Measurements from ENCODE around the gene LDLRAD3. TPM values are rescaled to one million over a fixed set of nuclear protein-coding genes. Genes with fewer than 3 reads are reported as not detected.
A peak's percentile ranks its signal among the peaks of the same experiment; 100 is the strongest.

Gene LDLRAD3
- total RNA-seq, 1 donor from 2014 or later = 39.1 TPM

DNA sequence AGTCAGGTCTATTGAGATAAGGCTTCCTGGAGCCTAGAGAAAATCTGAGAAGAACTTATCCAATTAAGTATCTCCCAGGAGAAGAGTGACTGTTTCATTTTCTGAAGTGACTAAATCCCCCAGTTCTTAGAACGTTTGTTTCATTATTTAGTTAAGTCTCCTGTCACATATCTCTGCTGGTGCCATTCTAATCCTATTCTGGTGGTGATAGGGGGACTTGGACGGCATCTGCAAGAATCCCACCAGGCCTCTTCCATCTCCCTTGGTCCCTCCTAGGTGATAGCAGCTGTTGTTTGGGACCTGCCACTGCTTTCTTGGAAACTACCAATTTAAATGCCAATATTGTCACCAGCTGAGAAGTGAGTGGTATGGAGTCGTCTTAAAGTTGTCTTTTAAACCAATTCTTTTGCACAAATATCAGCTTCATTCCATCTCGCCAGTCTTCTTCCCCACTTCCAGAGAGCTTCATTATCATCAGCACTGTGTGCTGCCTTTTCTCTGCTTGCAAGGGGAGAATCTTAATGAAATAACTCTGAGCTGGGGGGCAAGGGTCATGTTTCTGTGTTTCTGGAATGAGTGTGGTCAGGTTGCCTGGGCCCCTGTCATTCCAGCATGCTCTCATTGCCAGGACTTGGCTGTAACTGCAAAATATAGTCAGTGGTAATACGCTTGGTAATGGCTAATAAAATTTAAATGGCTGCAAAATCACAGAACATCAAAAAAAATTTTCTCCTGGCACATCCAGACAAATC lies 104.8 kb downstream of the LDLRAD3 start:
- H3K27ac Mint-ChIP-seq = peak overlapping the region; percentile 90
- no peak overlapping the region for H3K4me3 Mint-ChIP-seq
- TF ChIP-seq CTCF (IDR thresholded peaks at IDR 0.05; ENCODE audit: unreplicated experiment) = no peak
- no peak for DNase-seq (ENCODE audit: low spot score in 2 of 2, unreplicated experiment in 2 of 2)
- H3K4me1 Mint-ChIP-seq = peaks cover 39% of the 10 kb centered on the region
- peaks cover 5% of the 10 kb centered on the region for H3K36me3 Mint-ChIP-seq
- H3K27me3 Mint-ChIP-seq (ENCODE audit: low read depth) = no peaks in the 10 kb centered on the region
- H3K9me3 Mint-ChIP-seq = peaks cover 6% of the 10 kb centered on the region

DNA sequence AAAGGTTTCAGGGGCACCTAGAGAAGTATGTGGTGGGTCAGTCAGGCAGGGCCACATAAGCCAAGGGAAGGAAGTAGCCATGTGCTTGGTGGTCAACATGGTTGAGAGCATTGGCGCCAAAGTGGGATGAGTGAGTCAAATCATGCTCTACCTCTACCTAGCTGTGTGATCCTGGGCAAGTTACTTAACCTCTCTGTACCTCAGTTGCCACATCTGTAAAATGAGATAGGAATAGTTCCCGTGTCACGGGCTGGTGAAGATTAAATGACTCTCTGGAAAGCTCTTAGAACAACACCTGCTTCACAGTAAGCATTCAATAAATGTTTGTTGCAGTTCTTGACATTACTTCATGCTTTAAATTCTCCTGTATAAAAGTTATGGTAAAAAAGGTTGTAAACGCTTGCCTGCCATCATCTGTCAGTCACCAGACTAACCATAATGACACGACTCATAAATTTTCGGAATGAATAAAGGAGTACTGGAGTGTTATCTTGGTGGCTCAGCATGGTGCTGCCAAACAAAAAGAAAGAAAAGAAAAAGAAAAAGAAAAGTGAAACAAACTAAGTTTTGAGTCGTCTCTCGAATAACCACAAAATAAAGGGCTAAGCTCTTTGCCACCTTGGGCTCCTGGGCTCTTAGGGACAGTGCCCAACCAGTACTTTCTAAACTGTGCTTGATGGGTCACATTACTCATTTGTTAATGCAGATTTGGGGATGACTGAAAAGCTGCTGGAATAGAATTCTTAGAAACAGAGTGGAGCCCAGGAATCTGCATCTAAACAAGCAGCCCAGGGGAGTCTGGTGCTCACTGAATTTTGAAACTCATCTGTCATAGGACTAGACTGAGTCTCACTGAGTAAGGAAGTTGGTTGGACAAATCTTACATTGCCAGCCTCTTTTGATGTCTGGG lies 107.6 kb downstream of the LDLRAD3 start:
- H3K27ac Mint-ChIP-seq = no peak overlapping the region
- peaks cover 57% of the 10 kb centered on the region for H3K4me1 Mint-ChIP-seq
- H3K9me3 Mint-ChIP-seq = peaks cover 6% of the 10 kb centered on the region
- H3K27me3 Mint-ChIP-seq (ENCODE audit: low read depth) = no peaks in the 10 kb centered on the region
- peaks cover 2% of the 10 kb centered on the region for H3K36me3 Mint-ChIP-seq
- no peak for TF ChIP-seq CTCF (IDR thresholded peaks at IDR 0.05; ENCODE audit: unreplicated experiment)
- no peak overlapping the region for H3K4me3 Mint-ChIP-seq
- DNase-seq (ENCODE audit: low spot score in 2 of 2, unreplicated experiment in 2 of 2) = no peak

GRCh38 chr11:36053281-36053680 lies 109.4 kb downstream of the LDLRAD3 start:
- Mint-ChIP-seq H3K27me3 (ENCODE audit: low read depth) (no peaks in the 10 kb centered on the region), H3K9me3 (peaks cover 6% of the 10 kb centered on the region), H3K4me1 (peaks cover 55% of the 10 kb centered on the region), H3K4me3 (no peak overlapping the region), H3K27ac (peak overlapping the region; percentile 73), H3K36me3 (peaks cover 6% of the 10 kb centered on the region)
- no peak for DNase-seq (ENCODE audit: low spot score in 2 of 2, unreplicated experiment in 2 of 2)
- TF ChIP-seq CTCF (IDR thresholded peaks at IDR 0.05; ENCODE audit: unreplicated experiment) = no peak

DNA sequence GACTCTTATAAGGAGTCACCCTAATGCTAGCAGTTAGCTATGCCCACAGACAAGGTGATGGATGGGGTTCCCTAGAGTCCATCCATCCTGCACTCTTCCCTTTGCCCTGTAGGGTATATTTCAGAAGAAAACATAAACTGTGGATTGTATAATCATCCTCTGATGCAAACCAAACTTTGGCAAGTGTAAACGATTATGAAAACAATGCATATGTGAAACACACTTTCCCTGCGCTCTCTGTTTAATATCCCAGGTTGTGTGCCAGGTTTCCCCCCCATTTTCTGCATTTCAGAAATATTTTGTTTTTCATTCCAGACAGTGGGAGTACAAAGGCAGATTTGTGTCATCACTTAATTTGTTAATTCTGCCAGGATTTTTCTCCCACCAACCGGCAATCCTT lies 110.0 kb downstream of the LDLRAD3 start:
- H3K9me3 Mint-ChIP-seq = peaks cover 6% of the 10 kb centered on the region
- H3K27me3 Mint-ChIP-seq (ENCODE audit: low read depth) = no peaks in the 10 kb centered on the region
- DNase-seq (ENCODE audit: low spot score in 2 of 2, unreplicated experiment in 2 of 2) = no peak
- H3K4me3 Mint-ChIP-seq = no peak overlapping the region
- H3K27ac Mint-ChIP-seq = peak overlapping the region; percentile 73
- H3K4me1 Mint-ChIP-seq = peaks cover 51% of the 10 kb centered on the region
- H3K36me3 Mint-ChIP-seq = peaks cover 6% of the 10 kb centered on the region
- TF ChIP-seq CTCF (IDR thresholded peaks at IDR 0.05; ENCODE audit: unreplicated experiment) = no peak

DNA sequence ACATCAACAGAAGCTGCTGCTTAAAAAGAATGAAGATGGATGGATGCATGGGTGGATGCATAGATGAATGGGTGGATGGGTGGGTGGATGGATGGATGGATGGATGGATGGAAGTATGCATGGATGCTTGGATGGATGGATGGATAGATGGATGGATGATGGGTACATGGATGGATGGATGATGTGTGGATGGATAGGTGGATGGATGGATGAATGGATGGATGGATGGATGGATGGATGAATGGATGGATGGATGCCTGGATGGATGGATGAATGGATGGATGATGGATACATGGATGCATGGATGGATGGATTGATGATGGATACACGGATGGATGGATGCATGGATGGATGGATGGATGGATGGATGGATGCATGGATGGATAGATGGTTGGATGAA lies 110.8 kb downstream of the LDLRAD3 start:
- no peak for DNase-seq (ENCODE audit: low spot score in 2 of 2, unreplicated experiment in 2 of 2)
- no peak for TF ChIP-seq CTCF (IDR thresholded peaks at IDR 0.05; ENCODE audit: unreplicated experiment)
- Mint-ChIP-seq H3K9me3 (peaks cover 9% of the 10 kb centered on the region), H3K4me3 (no peak overlapping the region), H3K27me3 (ENCODE audit: low read depth) (no peaks in the 10 kb centered on the region), H3K27ac (peak overlapping the region; percentile 39), H3K4me1 (peaks cover 43% of the 10 kb centered on the region), H3K36me3 (peaks cover 11% of the 10 kb centered on the region)
